Common myeloid progenitor, CD34-positive (primary cell): Measurements from ENCODE around the gene DEPDC1B.
"Not testable (repeated sequence)": the region's sequence is repeated elsewhere in the genome, so short reads cannot be mapped to it uniquely, and the experiment has no call there.

Experiments used
- CTCF ChIA-PET: fragments of 350-600 bp; sonication (Branson Sonifier 250); formaldehyde crosslinking; loops from one replicate; lab custom pipeline; 2021; ENCODE audit warnings: antibody characterized with exemption; lab: Charles Lee
- POLR2A ChIA-PET: fragments of 350-600 bp; sonication (Branson Sonifier 250); formaldehyde crosslinking; loops from one replicate; lab custom pipeline; 2021; ENCODE audit warnings: antibody characterized with exemption; lab: Charles Lee
- DNase-seq, 3 donors: peaks; one replicate each; pipeline versions ENCODE4 v3.0.0 to v3.0.0-alpha.2; 2013
- H3K27ac ChIP-seq, 2 experiments: 1 replicate in 1 of 2; 2 replicates in 1 of 2; pipeline ENCODE4 v1.7.0; 2013; ENCODE audit warnings: inconsistent platforms in 2 of 2, low read length in 2 of 2, mild to moderate bottlenecking in 2 of 2, low read depth in 1 of 2, moderate library complexity in 1 of 2; ENCODE audit not compliant: severe bottlenecking in 2 of 2, insufficient read depth in 1 of 2, poor library complexity in 1 of 2
- H3K27me3 ChIP-seq, 5 experiments: replicated peaks in 2 of 5; 1 replicate in 3 of 5; 2 replicates in 2 of 5; pipeline versions ENCODE4 v1.6.1 to v1.7.0; 2013; ENCODE audit warnings: low read length in 4 of 5, mild to moderate bottlenecking in 2 of 5, moderate library complexity in 2 of 5, inconsistent platforms in 1 of 5; ENCODE audit not compliant: insufficient read depth in 5 of 5, control insufficient read depth in 4 of 5
- H3K36me3 ChIP-seq, 4 experiments: 1 replicate in 2 of 4; 2 replicates in 2 of 4; pipeline versions ENCODE4 v1.6.1 to v1.7.0; 2013; ENCODE audit warnings: low read length in 3 of 4, control low read depth in 1 of 4, mild to moderate bottlenecking in 1 of 4; ENCODE audit not compliant: control insufficient read depth in 4 of 4, insufficient read depth in 4 of 4
- H3K4me1 ChIP-seq, 4 experiments: 1 replicate in 3 of 4; 2 replicates in 1 of 4; pipeline versions ENCODE4 v1.6.1 to v1.7.1; 2013; ENCODE audit warnings: low read length in 3 of 4, mild to moderate bottlenecking in 3 of 4, control low read depth in 1 of 4, inconsistent platforms in 1 of 4, moderate library complexity in 1 of 4; ENCODE audit not compliant: control insufficient read depth in 4 of 4, insufficient read depth in 4 of 4; ENCODE audit errors: control extremely low read depth in 1 of 4
- H3K4me3 ChIP-seq, 7 experiments: 1 replicate in 4 of 7; 2 replicates in 3 of 7; pipeline versions ENCODE4 v1.5.1 to v1.7.0; 2013; ENCODE audit warnings: mild to moderate bottlenecking in 7 of 7, low read length in 6 of 7, moderate library complexity in 6 of 7, inconsistent platforms in 2 of 7, low read depth in 2 of 7, control low read depth in 1 of 7; ENCODE audit not compliant: insufficient read depth in 4 of 7, control insufficient read depth in 1 of 7; ENCODE audit errors: extremely low read depth in 1 of 7
- H3K9me3 ChIP-seq, 5 experiments: 1 replicate in 4 of 5; 2 replicates in 1 of 5; pipeline versions ENCODE4 v1.6.1 to v1.7.1; 2013; ENCODE audit warnings: low read length in 4 of 5, mild to moderate bottlenecking in 2 of 5, inconsistent platforms in 1 of 5, low read depth in 1 of 5, moderate library complexity in 1 of 5; ENCODE audit not compliant: control insufficient read depth in 4 of 5, insufficient read depth in 2 of 5; ENCODE audit errors: control extremely low read depth in 1 of 5
- WGBS: methylation state at CpG from one replicate; pipeline ENCODE4 v1.1.5; 2013; ENCODE audit not compliant: insufficient coverage; 5-methylcytosine and 5-hydroxymethylcytosine counted together

DEPDC1B gene

GRCh38 chr5:60577116-60577515 is 122.8 kb downstream of the DEPDC1B start:
- H3K27ac ChIP-seq: no peak overlapping the region
- no peaks in the 10 kb centered on the region for H3K4me1 ChIP-seq
- peaks cover 0 to 23% (median 10%) of the 10 kb centered on the region in 5 experiments for H3K9me3 ChIP-seq
- ChIA-PET CTCF (no interaction called here), POLR2A (interaction anchor here (0.6 kb wide), 1 partner anchor 15 kb away, joined by 3 read pairs; no protein-coding TSS in a partner anchor)
- peaks cover 0 to 2% (median 0%) of the 10 kb centered on the region in 4 experiments for H3K36me3 ChIP-seq
- DNase-seq: no peak
- no peaks in the 10 kb centered on the region for H3K27me3 ChIP-seq
- H3K4me3 ChIP-seq: no peak overlapping the region
- WGBS: no CpG with 5 or more reads among the region's 1 CpG

GRCh38 chr5:60576425-60576824 is 123.5 kb downstream of the DEPDC1B start:
- H3K27ac ChIP-seq: no peak overlapping the region
- POLR2A ChIA-PET: no interaction called here
- WGBS: 100% methylated on average over 2 of the region's 2 CpGs

GRCh38 chr5:60568646-60569045 is 131.3 kb downstream of the DEPDC1B start:
- CTCF ChIA-PET: no interaction called here
- no peak overlapping the region for H3K4me3 ChIP-seq
- no peak overlapping the region for H3K27ac ChIP-seq
- no peaks in the 10 kb centered on the region for H3K36me3 ChIP-seq
- H3K4me1 ChIP-seq: no peaks in the 10 kb centered on the region
- DNase-seq: peak in 2 of 3 donors; percentile 26 to 28
- 88% methylated on average over 2 of the region's 2 CpGs for whole genome bisulfite sequencing
- POLR2A ChIA-PET: no interaction called here
- peaks cover 0 to 14% (median 12%) of the 10 kb centered on the region in 5 experiments for H3K9me3 ChIP-seq
- H3K27me3 ChIP-seq: no peaks in the 10 kb centered on the region

More at GRCh38 chr5:60576425-60576824, 123.5 kb downstream of the DEPDC1B start:
- DNase-seq: peak in 1 of 3 donors; percentile 28
- Histone ChIP-seq H3K9me3 (peaks cover 0 to 23% (median 10%) of the 10 kb centered on the region in 5 experiments), H3K4me3 (no peak overlapping the region), H3K27me3 (no peaks in the 10 kb centered on the region), H3K4me1 (no peaks in the 10 kb centered on the region), H3K36me3 (peaks cover 0 to 2% (median 0%) of the 10 kb centered on the region in 4 experiments)
- CTCF ChIA-PET: no interaction called here

GRCh38 chr5:60563696-60564324 is 136.2 kb downstream of the DEPDC1B start:
- Histone ChIP-seq H3K27me3 (no peaks in the 10 kb centered on the region), H3K4me3 (no peak overlapping the region), H3K27ac (no peak overlapping the region), H3K9me3 (peaks cover 0 to 10% (median 8%) of the 10 kb centered on the region in 5 experiments), H3K36me3 (no peaks in the 10 kb centered on the region), H3K4me1 (no peaks in the 10 kb centered on the region)
- CTCF ChIA-PET: no interaction called here
- no peak for DNase-seq
- WGBS: 100% methylated on average over 6 of the region's 13 CpGs
- POLR2A ChIA-PET: no interaction called here

GRCh38 chr5:60553291-60553690 is 146.7 kb downstream of the DEPDC1B start:
- H3K9me3 ChIP-seq, H3K36me3 ChIP-seq, CTCF ChIA-PET, DNase-seq, H3K4me1 ChIP-seq, H3K4me3 ChIP-seq, H3K27ac ChIP-seq, H3K27me3 ChIP-seq: not testable (repeated sequence)
- POLR2A ChIA-PET: interaction anchor here (0.6 kb wide), 1 partner anchor 933 kb away, joined by 3 read pairs; no protein-coding TSS in a partner anchor
- no CpG with 5 or more reads among the region's 2 CpGs for WGBS

- no peak overlapping the region for H3K27ac ChIP-seq
- H3K36me3 ChIP-seq: no peaks in the 10 kb centered on the region
- DNase-seq: no peak
- H3K27me3 ChIP-seq: no peaks in the 10 kb centered on the region
- H3K4me1 ChIP-seq: no peaks in the 10 kb centered on the region
- ChIA-PET CTCF (interaction anchor here (1.0 kb wide), 1 partner anchor 58 kb away, joined by 3 read pairs; no protein-coding TSS in a partner anchor), POLR2A (no interaction called here)
- WGBS: 100% methylated on average over 1 of the region's 3 CpGs
- no peak overlapping the region for H3K4me3 ChIP-seq
- H3K9me3 ChIP-seq: peaks cover 0 to 3% (median 0%) of the 10 kb centered on the region in 5 experiments
Observed at GRCh38 chr5:60551829-60552228, 148.1 kb downstream of the DEPDC1B start.

- Histone ChIP-seq H3K4me1 (no peaks in the 10 kb centered on the region), H3K27me3 (no peaks in the 10 kb centered on the region), H3K36me3 (no peaks in the 10 kb centered on the region), H3K27ac (no peak overlapping the region), H3K4me3 (no peak overlapping the region), H3K9me3 (peaks cover 0 to 3% (median 0%) of the 10 kb centered on the region in 5 experiments)
- ChIA-PET POLR2A (no interaction called here), CTCF (interaction anchor here (1.0 kb wide), 1 partner anchor 57 kb away, joined by 3 read pairs; no protein-coding TSS in a partner anchor)
- whole genome bisulfite sequencing: no CpG with 5 or more reads among the region's 1 CpG
- DNase-seq: no peak
Observed at GRCh38 chr5:60551250-60551649, 148.7 kb downstream of the DEPDC1B start.
